Raji (cell line): ENCODE measurements around the gene FBRSL1.

Experiments used
- POLR2A ChIP-seq: IDR thresholded peaks from 2 replicates; pipeline ENCODE4 v1.6.1; 2011; ENCODE audit warnings: low read depth, low read length, control low read depth; ENCODE audit not compliant: insufficient read depth

Gene FBRSL1

DNA sequence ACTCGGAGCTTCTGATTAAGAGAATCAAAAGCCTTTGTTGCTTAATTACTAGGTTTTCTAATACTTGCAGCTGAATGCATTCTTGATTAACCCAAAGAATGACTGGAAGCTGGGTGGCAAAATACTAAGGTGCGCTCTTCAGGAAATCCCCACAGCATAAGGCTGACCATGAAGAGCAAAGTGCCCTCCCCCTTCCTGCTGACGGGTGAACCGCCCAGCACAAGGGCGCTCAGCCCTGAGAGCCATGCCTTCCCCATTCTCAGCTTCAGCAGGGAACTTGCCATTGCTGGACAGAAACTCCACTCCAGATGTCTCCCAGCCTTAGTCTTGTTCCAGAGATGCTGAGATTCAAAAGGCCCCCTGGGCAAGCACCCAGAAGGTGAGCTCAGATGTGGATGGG, 27.2 kb upstream of the FBRSL1 start:
- TF ChIP-seq POLR2A = no peak

DNA sequence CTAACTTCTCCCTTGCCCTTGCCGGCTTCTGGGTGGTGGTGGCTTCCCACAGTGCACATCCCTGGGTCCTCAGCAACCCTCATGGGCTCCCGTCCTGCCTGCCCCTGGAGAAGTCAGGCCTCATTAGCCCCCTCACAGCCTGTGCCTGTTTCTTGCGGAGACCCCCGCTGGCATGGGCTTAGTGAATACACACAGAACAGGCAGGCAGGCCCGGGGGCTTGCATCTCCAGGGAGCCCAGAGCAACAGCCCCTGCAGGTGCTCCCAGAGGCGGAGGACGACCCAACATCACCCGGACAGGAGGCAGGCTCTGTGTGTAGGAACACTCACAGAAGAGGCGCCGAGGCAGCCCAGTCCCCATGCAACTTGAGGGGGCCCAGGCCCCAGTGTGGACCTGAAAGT, 25.1 kb upstream of the FBRSL1 start:
- no peak for TF ChIP-seq POLR2A

DNA sequence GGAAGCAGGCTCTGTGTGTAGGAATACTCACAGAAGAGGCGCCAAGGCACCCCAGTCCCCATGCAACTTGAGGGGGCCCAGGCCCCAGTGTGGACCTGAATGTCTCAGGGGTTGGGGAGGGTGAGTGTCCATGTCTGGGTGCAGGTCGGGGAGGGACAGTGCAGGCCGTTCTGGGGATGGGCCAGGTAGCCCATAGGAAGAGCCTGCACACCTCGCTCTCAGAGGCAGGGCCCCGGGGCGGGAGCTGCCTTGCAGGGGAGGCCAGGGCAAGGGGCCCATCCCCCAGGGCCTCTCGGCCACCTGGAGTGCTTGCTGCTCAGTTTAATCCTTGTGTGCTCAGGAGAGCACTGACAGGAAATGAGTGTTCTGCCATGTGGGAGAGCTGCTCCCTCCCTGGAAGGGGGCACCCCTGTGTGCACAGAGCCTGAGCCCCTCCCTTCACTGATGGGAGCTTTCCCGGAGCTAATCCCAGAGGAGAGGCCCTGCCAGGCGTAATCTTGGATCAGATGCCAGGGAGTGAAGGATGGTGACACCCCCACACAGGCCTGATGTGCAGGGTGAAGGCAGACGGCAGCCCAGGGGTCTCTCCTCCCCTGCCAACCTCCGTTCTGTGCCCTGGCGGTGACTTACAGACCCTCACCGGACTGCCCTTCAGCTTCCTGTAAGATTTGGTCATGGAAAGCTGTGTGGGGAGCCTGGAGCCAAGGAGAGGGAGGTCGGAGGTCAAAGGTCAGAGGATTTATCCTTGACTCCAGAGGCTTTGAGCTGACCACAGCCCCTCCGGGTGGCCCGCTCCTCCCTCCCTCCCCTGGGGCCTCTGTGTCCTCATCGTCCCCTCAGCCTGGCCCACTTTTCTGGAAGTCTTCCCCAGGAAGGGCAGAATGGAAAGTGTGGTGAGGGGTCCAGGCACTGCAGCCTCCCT, 24.4 kb upstream of the FBRSL1 start:
- no peak for TF ChIP-seq POLR2A

DNA sequence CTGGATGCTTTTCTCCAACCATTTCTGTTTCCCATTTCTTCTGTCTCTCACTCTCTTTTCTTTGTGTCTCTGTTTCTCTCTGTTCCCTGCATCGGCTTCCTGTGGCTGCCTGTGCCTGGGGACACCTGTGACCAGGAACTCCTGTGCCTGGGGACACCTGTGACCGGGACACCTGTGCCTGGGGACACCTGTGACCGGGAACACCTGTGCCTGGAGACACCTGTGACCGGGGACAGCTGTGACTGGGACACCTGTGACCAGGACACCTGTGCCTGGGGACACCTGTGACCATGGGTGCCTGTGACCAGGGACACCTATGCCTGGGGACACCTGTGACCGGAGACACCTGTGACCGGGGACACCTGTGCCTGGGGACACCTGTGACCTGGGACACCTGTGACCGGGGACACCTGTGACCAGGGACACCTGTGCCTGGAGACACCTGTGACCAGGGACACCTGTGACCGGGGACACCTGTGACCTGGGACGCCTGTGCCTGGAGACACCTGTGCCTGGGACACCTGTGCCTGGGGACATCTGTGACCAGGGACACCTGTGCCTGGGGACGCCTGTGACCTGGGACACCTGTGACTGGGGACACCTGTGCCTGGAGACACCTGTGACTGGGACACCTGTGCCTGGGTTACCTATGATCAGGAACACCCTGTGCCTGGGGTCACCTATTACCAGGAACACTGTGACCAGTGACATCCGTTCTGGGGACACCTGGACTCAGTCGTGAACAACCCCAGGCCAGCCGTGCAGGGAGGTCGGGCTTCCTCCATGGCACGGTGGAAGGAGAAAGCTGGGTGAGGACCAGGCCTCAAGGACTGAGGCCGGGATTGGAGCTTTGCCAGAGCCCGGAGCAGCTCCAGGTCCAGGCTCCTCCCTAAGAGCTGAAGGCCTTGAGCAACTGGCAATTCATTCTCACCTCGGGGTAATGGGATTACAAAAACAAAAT, 23.4 kb upstream of the FBRSL1 start:
- no peak for TF ChIP-seq POLR2A

DNA sequence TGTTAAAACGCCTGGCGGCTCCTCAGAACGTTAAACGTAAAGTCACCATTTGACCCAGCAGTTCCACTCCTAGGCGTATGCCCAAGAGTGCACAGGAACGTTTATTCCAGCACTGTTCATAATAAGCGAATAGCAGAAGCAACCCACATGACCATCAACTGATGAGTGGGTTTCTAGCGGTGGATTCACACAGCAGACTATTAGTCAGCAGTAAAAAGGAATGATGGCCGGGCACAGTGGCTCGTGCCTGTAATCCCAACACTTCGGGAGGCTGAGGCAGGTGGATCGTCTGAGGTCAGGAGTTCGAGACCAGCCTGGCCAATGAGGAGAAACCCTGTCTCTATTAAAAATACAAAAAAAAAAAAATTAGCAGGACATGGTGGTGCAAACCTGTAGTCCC, 22.4 kb upstream of the FBRSL1 start:
- no peak for TF ChIP-seq POLR2A

DNA sequence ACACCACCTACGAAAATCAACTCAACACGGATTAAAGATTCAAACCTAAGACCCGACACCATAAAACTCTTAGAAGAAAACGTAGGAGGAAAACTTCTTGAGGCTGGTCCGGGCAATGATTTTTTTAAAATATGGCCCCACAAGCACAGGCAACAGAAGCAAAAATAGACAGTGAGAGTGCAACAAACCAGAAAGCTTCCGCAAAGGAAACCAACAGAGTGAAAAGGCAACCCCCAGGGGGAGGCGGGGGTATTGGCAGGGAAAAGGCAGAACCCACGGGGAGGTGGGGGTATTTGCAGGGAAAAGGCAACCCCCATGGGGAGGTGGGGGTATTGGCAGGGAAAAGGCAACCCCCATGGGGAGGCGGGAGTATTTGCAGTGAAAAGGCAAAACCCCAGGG, 20.5 kb upstream of the FBRSL1 start:
- TF ChIP-seq POLR2A = no peak

DNA sequence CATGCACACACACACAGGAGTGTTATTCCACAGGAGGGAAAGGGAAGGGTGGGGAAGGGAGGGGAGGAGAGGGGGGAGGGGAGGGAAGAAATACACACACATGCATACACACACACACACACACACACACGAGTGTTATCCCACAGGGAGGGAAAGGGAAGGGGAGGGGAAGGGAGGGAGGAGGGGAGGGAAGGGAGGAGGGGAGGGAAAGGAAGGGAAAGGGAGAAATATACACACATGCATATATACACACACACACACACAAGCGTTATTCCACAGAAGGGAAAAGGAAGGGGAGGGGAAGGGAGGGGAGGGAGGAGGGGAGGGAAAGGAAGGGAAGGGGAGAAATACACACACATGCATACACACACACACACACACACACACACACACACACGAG, 19.6 kb upstream of the FBRSL1 start:
- no peak for TF ChIP-seq POLR2A

DNA sequence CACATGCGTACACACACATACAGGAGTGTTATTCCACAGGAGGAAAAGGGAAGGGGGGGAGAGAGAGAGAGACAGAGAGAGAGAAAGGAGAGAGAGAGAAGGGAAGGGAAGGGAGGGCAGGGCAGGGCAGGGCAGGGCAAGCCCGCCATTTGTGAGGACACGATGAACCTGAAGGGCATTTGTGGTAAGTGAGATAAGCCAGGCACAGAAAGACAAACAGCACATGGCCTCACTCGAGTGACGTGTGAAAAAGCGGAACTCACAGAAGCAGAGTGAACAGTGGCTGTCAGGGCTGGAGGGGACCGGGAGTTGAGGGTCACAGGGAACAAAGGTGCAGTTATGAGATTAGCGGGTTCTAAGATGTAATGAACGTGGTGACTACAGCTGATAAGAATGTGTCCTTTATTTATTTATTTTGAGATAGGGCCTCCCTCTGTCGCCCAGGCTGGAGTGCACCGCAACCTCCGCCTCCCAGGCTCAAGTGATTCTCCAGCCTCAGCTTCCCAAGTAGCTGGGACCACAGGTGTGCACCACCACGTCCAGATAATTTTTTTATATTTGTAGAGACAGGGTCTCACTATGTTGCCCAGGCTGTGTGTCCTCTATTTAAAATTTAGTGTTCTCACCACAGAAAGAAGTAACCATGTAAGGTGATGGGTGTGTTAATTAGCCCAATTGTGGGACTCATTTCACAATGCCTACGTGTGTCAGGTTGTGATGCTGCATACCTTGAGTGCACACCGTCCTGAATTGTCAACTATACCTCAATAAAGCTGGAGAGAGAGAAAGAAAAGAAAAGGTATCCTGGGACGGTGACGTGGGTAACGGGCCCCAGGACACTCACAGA, 18.7 kb upstream of the FBRSL1 start:
- peak; percentile 57 for TF ChIP-seq POLR2A

DNA sequence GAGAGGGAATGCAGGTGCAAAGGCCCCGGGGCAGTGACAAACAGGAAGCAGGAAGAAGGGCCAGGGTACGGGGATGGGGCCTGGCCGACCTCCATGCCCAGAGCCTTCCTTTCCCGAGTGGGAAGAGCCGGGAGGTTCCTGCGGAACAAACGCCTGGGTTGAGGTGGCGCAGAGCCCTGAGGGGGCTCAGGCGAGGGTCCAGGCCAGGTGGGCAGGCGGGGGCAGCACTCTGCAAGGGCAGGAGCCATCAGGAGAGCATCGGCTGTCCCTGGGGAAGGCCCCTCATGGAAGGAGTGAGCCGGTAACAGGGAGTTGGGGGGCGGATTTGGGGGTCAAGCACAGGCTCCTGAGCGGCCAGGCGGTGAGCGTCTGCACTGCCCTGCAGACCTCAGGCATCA, 18.1 kb upstream of the FBRSL1 start:
- TF ChIP-seq POLR2A = no peak

DNA sequence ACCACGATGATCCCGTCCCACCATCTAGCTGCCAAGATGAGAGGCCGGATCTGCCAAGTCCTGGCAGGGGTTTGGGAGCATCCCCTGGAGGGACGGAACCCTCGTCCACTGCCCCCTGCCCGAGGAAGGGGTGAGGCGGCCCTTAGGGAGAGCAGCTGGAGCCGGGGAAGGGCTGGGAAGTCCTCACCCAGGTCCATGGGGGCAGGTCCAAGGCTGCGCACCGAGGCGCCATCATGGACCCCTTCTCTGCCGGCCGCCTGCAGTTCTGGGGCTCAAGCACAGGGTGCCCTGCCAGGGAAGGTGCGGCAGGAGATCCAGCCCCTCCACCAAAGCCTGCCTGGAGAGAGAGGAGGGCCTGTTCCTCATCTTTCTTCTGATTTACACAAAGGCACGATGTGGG, 17.6 kb upstream of the FBRSL1 start:
- TF ChIP-seq POLR2A = no peak

DNA sequence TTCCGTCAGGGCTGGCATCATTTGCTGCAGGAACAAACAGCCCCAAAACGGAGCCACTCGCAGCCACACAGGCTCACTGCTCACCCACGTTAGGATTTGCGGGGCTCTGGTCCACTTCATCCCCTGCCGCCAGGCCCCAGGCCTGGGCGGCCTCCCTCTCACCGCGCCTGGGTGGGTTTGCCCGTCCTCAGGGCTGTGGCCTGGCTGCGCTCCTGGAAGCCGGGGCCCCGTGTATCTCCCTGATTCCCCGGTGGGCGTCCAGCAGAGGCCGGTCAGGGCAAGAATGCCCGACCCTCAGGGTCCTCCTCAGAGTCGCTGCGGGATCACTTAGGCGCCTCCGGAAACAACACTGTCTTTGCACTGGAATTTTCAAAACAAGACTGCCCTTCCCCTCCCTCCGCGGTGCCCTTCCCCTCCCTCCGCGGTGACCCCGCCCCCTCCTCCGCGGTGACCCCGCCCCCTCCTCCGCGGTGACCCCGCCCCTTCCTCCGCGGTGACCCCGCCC, 15.7 kb upstream of the FBRSL1 start:
- no peak for TF ChIP-seq POLR2A

DNA sequence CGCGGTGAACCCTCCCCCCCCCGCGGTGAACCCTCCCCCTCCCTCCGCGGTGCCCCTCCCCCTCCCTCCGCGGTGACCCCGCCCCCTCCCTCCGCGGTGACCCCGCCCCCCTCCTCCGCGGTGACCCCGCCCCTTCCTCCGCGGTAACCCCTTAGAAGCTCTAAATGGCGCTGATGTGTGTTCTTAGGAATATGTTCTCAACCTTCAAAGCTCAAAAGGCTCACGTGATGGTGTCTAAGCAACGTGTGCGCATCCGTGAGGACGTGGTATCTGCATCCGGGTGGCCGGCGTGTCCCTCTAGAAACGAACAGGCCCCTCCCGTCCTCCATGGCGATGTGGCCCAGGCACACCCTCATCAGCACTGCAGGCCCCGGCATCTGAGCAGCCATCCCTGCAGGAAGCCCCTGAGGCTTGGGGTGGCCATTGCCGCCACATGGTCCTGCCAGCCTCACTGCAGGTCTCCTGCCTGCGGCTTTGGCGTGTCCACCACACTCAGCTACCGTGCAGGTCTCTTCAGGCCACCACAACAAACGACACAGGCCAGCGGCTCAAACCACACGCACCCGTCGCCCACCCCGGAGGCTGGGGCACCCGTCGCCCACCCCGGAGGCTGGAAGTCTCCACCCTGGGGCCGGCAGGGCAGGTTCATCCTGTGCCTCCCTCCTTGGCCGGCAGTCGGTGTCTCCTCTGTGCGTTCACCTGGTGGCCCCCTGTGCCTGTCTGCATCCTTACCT, 14.5 kb upstream of the FBRSL1 start:
- no peak for TF ChIP-seq POLR2A

DNA sequence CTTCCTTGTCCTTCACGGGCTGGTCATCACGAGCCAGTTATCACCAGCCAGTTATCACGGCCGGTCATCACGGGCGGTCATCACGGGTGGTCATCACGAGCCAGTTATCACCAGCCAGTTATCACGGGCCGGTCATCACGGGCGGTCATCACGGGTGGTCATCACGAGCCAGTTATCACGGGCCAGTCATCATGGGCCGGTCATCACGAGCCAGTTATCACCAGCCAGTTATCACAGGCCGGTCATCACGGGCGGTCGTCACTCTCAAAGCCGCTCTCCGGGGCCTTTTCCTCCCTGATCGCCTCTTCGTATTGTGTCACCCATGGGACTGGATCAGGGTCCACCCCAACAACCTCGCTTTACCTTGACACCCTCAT, 13.9 kb upstream of the FBRSL1 start:
- no peak for TF ChIP-seq POLR2A

DNA sequence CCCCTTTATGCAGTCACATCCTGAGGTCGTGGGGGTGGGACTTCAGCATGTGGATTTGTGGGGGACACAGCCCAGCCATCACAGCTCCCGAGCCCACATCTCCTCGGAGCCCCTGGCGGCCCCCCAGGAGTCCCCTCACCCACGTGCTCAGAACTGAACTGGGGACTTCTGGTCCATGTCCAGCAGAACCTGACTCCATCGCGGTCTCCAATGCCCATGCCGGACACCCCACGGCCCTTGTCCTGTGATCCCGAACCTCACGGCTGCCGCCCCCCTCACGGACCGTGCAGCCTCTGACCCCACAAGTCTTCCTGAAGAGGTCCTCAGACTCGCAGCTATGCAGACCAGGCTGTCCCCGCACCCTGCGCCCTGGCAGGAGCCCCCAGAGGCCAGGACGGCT, 13.5 kb upstream of the FBRSL1 start:
- TF ChIP-seq POLR2A = no peak

DNA sequence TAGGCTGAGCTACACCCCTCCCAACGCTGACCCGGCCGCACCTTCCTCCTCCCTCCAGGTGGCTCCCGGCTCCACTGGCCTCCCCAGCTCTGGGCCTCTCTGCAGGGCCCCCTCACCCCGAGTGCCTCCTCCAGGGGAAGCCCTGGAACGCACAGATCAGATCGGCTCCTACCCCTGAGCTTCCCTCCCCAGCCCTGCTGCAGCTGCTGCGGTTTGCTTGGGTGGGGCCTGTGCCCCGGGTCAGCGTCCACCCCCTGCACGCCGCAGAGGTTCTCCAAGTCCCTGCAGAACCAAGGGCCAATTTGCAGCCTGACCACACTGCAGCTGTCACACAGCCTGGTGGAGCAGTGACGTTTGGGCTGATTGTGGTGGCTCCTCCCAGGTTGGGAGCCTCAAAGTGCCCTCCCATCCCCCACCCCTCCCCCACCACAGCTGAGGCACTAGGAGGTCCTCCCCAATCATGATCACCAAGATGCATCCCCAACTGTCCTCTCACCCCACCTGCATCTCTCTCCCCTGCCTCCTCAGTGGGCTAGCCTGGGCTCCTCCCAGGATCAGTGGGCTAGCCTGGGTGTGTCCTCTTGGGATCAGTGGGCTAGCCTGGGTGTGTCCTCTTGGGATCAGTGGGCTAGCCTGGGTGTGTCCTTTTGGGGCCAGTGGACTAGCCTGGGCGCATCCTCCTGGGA, 12.8 kb upstream of the FBRSL1 start:
- no peak for TF ChIP-seq POLR2A
